ENCODE results near the gene NCKAP5. TPM values are rescaled to one million over a fixed set of nuclear protein-coding genes. Genes with fewer than 3 reads are reported as not detected.

The NCKAP5 gene
- total and polyA plus RNA-seq, 2 of the 8 experiments (the other 6 are each of a cell fraction or from before 2014, with no cell fraction given) = 0.27 to 0.86 TPM

DNA sequence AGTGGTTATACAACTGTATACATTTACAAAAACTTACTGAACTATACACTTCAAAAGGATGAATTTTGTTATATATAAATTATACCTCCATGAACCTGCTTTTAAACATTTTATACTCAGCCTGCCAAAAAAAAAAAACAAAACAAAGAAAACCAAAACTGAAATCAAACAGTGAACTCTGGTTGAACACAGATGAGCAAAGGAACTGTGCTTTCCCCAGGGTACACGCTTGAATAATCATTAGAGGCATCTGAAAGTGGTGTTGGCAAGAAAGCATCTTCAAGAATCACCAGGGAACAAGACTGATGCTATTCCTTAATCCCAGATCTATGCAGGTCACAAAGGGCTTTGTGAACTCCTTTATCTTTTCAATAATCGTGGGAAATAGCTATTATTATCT lies 821.2 kb downstream of the NCKAP5 start:
- no peaks in the 10 kb centered on the region for H4K20me1 ChIP-seq (replicated peaks in 1 of 2; ENCODE audit: control insufficient read depth in 1 of 2, insufficient read depth in 2 of 2, low read length in 2 of 2)
- H3K79me1 ChIP-seq (ENCODE audit: low read depth, low read length) = no peaks in the 10 kb centered on the region
- no peak overlapping the region for H2BK5ac ChIP-seq (ENCODE audit: low read depth, low read length)
- no peak overlapping the region for H2BK12ac ChIP-seq (ENCODE audit: low read depth, low read length)
- no peak overlapping the region for H2BK15ac ChIP-seq (ENCODE audit: low read length)
- no peak for TF ChIP-seq GABPA (IDR thresholded peaks at IDR 0.05; ENCODE audit: borderline replicate concordance, insufficient read depth, low read length)
- TF ChIP-seq KDM1A (IDR thresholded peaks at IDR 0.05; ENCODE audit: borderline replicate concordance, low read length) = no peak
- TF ChIP-seq TCF12 (IDR thresholded peaks at IDR 0.05; ENCODE audit: low read depth, low read length) = no peak
- no peak for TF ChIP-seq SP1 (IDR thresholded peaks at IDR 0.05; ENCODE audit: low read depth, low read length)
- no peak for TF ChIP-seq POU5F1 (IDR thresholded peaks at IDR 0.05; ENCODE audit: low read depth, low read length)
- no peak for TF ChIP-seq SRF (IDR thresholded peaks at IDR 0.05; ENCODE audit: low read depth, low read length)
- no peak for TF ChIP-seq RNF2 (IDR thresholded peaks at IDR 0.05; ENCODE audit: borderline replicate concordance, low read depth, low read length, missing control alignments, poor library complexity, severe bottlenecking)
- no peak for TF ChIP-seq TEAD4 (IDR thresholded peaks at IDR 0.05; ENCODE audit: low read depth, low read length)
- no peak overlapping the region for H2AK5ac ChIP-seq (ENCODE audit: low read depth, low read length)
- no peak overlapping the region for H3K27ac ChIP-seq (ENCODE audit: low read depth, low read length)
- 97% methylated on average over 2 of the region's 2 CpGs; no CpG with 5 or more reads in 1 of the 2 experiments for WGBS, 2 experiments (ENCODE audit: extremely low coverage in 1 of 2, insufficient coverage in 1 of 2, insufficient read length in 1 of 2, insufficient replicate concordance in 2 of 2, low coverage in 1 of 2, low lambda C conversion rate in 2 of 2, missing lambda C conversion rate in 1 of 2)
- CTCF ChIA-PET (ENCODE audit: partially characterized antibody) = interaction anchor here (0.6 to 1.4 kb wide), 5 partner anchors 13 to 421 kb away, joined by 3 to 4 read pairs (median 3); no protein-coding TSS in a partner anchor
- no peak overlapping the region for H3K14ac ChIP-seq (ENCODE audit: insufficient read length)
- H4K91ac ChIP-seq (replicated peaks; ENCODE audit: insufficient read length, low read length) = no peak overlapping the region
- no peak overlapping the region for H3K4me3 ChIP-seq (ENCODE audit: extremely low read depth in 1 of 4, insufficient read depth in 2 of 4, low read depth in 3 of 4, low read length in 4 of 4)
- no peak overlapping the region for H3K18ac ChIP-seq (ENCODE audit: extremely low read depth, low read length)
- no peak overlapping the region for H2BK20ac ChIP-seq (ENCODE audit: low read length)
- H3K27me3 ChIP-seq (replicated peaks in 1 of 4; ENCODE audit: control insufficient read depth in 3 of 4, extremely low read depth in 1 of 4, insufficient read depth in 3 of 4, low read length in 3 of 4) = no peaks in the 10 kb centered on the region
- H2AFZ ChIP-seq (ENCODE audit: low read length) = no peak overlapping the region
- H3K79me2 ChIP-seq (ENCODE audit: control insufficient read depth in 1 of 2, insufficient read depth in 2 of 2, low read length in 2 of 2) = no peaks in the 10 kb centered on the region
- no peak overlapping the region for H3K23ac ChIP-seq (ENCODE audit: insufficient read length)
- POLR2A ChIA-PET (ENCODE audit: partially characterized antibody) = interaction anchor here (0.6 kb wide), 1 partner anchor 322 kb away, joined by 3 read pairs; no protein-coding TSS in a partner anchor
- no peak overlapping the region for H3K4ac ChIP-seq (replicated peaks; ENCODE audit: insufficient read length, low read depth, low read length)
- no peak overlapping the region for H3K56ac ChIP-seq (replicated peaks; ENCODE audit: insufficient read length, low read depth, low read length)
- H4K8ac ChIP-seq (ENCODE audit: extremely low read depth, insufficient read depth, low read length) = no peak overlapping the region
- no peak overlapping the region for H3K9ac ChIP-seq (replicated peaks in 1 of 4; ENCODE audit: extremely low read depth in 1 of 4, low read depth in 3 of 4, low read length in 3 of 4)
- H3K23me2 ChIP-seq (ENCODE audit: low read depth, low read length) = no peaks in the 10 kb centered on the region
- H2BK120ac ChIP-seq (replicated peaks; ENCODE audit: low read depth, low read length) = no peak overlapping the region
- H3K9me3 ChIP-seq (ENCODE audit: insufficient read depth in 2 of 2, low read depth in 1 of 2, low read length in 1 of 2) = no peaks in the 10 kb centered on the region
- H3K36me3 ChIP-seq (ENCODE audit: control insufficient read depth in 2 of 4, insufficient read depth in 4 of 4, low read length in 3 of 4) = no peaks in the 10 kb centered on the region
- H3K4me2 ChIP-seq (ENCODE audit: insufficient read depth in 1 of 2, low read depth in 2 of 2, low read length in 2 of 2) = no peak overlapping the region
- FAIRE-seq = no peak
- H4K5ac ChIP-seq (ENCODE audit: insufficient read length, low read depth, low read length) = no peak overlapping the region
- DNase-seq (ENCODE audit: low read depth in 1 of 2, low spot score in 2 of 2) = no peak
- no peaks in the 10 kb centered on the region for H3K4me1 ChIP-seq (replicated peaks in 1 of 4; ENCODE audit: control insufficient read depth in 3 of 4, insufficient read depth in 4 of 4, low read length in 3 of 4)
